VCaP (cell line): ENCODE data around the gene CST4.
"Not testable (repeated sequence)": the region's sequence is repeated elsewhere in the genome, so short reads cannot be mapped to it uniquely, and the experiment has no call there.

Experiments
- H3K27ac ChIP-seq: fragments of 450-650 bp; 2 replicates; pipeline ENCODE4 v1.5.1; 2017
- TF ChIP-seq, protein P1 (sequence below): fragments of 450-650 bp; conservative IDR thresholded peaks from 2 replicates; pipeline ENCODE4 v1.5.1; 2017; ENCODE audit warnings: mild to moderate bottlenecking, moderate library complexity

CST4 gene

GRCh38 chr20:23669327-23669726, 19.5 kb downstream of the CST4 start:
- TF ChIP-seq, protein P1, sequence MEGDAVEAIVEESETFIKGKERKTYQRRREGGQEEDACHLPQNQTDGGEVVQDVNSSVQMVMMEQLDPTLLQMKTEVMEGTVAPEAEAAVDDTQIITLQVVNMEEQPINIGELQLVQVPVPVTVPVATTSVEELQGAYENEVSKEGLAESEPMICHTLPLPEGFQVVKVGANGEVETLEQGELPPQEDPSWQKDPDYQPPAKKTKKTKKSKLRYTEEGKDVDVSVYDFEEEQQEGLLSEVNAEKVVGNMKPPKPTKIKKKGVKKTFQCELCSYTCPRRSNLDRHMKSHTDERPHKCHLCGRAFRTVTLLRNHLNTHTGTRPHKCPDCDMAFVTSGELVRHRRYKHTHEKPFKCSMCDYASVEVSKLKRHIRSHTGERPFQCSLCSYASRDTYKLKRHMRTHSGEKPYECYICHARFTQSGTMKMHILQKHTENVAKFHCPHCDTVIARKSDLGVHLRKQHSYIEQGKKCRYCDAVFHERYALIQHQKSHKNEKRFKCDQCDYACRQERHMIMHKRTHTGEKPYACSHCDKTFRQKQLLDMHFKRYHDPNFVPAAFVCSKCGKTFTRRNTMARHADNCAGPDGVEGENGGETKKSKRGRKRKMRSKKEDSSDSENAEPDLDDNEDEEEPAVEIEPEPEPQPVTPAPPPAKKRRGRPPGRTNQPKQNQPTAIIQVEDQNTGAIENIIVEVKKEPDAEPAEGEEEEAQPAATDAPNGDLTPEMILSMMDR, result no peak

DNA sequence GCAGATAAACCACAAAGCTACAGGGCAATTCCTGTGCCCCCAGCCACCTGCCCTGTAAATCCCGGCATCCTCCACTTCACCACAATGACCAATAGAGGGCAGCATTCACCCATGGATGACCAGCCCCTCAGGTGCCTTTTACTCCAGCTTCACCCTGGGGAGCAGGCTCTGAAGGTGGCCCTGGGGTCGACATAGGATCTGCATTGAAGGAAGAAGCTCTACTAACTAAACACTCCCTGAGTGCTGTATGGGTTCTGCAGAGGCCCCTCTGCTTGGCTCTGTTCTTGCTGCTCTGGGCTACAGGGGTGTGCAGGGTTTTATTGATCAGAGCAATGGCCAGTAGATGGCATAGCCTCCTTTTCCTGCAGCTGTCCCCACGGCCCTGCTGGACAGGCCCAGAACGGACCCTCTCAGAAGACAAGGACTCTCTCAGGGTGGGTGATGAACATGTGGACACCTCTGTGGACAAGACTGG, 20.3 kb downstream of the CST4 start:
- TF ChIP-seq, protein P1, result peak; percentile 93
- no peak overlapping the region for H3K27ac ChIP-seq

More at GRCh38 chr20:23669327-23669726, 19.5 kb downstream of the CST4 start:
- no peak overlapping the region for H3K27ac ChIP-seq

GRCh38 chr20:23667666-23668065, 21.2 kb downstream of the CST4 start:
- TF ChIP-seq, protein P1, result no peak
- no peak overlapping the region for H3K27ac ChIP-seq

- H3K27ac ChIP-seq, result no peak overlapping the region
- TF ChIP-seq, protein P1, result no peak
Measured at GRCh38 chr20:23666698-23667097, 22.1 kb downstream of the CST4 start.

DNA sequence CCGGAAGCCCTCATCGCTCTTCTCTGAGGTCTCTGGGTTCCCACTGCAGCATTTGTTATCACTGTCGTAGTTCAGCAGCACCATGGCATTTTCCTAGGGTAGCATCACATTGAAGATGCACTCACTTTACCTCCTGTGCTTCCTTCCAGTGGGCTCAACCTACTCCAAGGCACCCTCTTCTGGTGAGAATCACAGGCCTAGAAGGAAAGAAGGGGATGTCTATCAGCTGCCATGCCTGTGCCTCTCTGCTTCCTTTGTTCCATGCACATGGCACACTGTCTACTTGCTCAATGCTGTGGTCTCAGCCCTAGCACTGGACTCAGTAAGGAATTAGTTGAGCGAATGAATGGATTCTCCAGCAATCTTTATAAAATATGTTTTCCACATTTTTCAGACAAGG, 22.6 kb downstream of the CST4 start:
- TF ChIP-seq, protein P1, result peak; percentile 9; the same call in 1 of the 2 replicates
- H3K27ac ChIP-seq, result no peak overlapping the region

DNA sequence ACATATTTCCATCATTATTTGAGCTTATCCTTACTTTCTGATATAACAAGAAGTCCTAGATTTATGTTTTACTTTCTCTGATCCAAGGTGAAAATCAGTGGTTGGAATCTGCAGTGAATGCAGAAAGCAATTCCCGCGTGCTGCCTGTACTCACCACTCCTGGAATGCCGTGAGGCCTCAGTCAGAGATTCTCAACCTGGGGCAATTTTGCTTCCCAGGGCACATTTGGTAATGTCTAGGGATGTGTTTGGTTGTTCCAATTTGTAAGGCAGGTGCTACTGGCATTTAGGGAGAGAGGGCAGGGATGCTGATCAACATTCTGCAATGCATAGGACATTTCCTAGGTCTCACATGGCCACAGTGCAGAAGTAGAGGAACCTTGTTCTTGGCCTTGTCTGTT, 23.9 kb downstream of the CST4 start:
- H3K27ac ChIP-seq, result no peak overlapping the region
- TF ChIP-seq, protein P1, result no peak

DNA sequence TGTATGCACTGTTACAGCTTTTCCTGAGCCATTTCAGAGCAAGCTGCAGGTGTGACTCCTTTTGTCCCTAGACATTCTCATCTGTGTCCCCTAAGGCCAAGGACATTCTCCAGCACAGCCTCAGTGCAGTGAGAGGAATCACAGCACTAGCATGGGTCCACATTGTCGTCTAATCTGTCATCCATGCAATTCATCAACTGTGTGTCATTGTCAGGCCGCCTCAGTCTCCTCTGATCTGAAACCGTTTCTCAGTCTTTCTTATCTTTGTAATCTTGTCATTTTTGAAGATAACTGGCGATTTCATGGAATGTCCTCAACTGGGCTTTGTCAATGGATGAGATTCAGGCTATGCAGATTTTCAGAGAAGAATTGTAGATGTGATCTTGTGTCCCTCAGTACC, 24.8 kb downstream of the CST4 start:
- not testable (repeated sequence) for H3K27ac ChIP-seq

GRCh38 chr20:23663180-23663579, 25.7 kb downstream of the CST4 start:
- H3K27ac ChIP-seq, result no peak overlapping the region
- TF ChIP-seq, protein P1, result no peak
